HG02759 (cell line): Measurements from ENCODE around the gene TIRAP.

Experiments used
- ATAC-seq: cut with Tn5 transposase; IDR thresholded peaks from one replicate; pipeline ENCODE4 v1.9.1; 2021; ENCODE audit warnings: mild to moderate bottlenecking, moderate library complexity; ENCODE audit not compliant: unreplicated experiment

TIRAP gene

DNA sequence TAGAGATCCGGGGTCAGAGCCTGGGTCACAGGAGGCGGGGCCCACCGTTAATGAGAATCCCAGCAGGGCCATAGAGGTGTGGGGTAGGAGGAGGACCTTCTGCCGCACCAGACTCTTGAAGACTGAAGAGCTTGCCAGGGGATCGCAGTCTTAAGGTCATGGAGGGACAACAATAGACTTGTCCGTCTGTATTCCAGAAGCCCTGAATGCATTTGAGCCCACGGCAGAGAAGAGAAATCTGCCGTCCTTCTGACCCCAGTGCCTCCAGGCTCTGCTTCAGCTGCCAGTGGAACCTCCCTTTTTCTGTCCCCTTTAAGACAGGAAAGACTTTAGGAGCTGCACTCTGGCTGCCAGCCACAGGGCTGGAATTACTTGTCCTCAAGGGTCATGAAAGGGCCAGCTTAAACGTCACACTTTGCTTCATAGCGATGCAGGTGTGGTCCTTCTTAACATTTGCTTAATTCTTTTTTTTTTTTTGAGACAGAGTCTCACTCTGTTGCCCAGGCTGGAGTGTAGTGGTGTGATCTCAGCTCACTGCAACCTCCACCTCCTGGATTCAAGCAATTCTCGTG is 57.1 kb downstream of the TIRAP start:
- ATAC-seq = no peak

DNA sequence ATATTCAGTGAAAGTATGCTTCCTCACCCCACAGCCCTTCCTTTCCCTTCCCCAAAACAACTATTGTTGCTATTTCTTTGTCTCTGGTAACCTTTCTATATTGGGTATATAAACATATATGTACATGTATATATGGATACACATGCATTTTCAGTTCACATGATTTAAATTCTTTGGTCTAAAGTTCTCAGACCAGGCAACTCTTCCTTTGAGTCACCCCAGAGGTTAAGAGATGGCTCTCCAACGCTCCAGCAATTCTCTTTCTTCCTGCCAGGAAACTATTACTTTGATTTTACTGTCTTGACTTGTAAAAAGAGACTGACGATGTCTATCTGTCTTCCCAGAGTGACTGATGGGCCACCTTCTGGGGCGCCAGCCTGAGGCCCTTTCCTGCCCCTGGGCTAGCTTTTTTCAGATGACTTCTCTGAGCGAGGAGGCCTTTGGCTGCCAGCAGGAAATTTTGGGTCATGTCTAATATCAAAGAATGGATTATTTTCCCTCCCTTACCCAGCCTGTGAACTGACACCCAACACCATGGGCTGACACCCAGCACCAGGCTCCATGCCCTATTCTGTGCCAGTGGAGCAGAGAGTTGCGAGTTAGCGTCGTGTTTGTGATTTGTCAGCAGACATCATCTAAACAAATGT is 58.2 kb downstream of the TIRAP start:
- ATAC-seq = no peak

DNA sequence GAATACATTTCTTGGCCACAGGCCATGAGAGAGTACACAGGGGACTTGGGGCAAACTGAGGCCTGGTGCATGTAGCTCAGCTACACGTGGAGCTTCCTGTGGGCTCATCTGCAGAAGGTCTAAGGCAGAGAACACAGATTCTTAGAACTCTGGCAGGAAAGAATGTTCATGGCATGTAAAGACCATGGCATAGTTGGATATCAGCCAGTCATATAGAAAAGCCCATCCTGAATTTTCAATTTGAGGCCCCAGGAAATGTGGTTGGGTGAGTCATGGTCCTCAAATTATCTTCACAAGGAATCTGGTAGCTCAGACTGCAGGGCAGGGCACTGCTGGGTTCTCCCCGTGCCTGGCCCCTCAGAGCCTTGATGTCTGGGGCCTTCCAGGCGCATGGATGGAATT is 58.9 kb downstream of the TIRAP start:
- no peak for ATAC-seq

DNA sequence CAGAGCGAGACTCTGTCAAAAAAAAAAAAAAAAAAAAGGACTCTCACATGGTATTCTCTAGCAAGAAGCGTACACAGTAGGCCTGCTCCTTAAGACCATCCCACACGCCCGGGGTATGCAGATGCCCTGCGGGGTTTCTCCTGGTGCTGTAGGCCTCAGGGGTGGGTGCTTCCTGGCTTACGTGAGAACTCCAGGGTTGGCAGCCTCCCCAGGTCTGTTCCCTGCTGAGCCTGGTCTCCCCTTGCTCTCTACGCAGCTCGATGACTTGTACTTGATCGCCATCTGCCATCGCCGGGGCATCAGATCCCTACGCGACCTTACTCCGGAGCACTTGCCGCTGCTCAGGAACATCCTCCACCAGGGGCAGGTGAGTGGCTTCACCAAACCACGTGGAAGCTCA is 60.2 kb downstream of the TIRAP start:
- no peak for ATAC-seq
